ENCODE results near the gene ARHGAP24. TPM values are rescaled to one million over a fixed set of nuclear protein-coding genes. Genes with fewer than 3 reads are reported as not detected.

ARHGAP24 gene
- total and polyA plus RNA-seq, 7 donors: 0.46 to 40.4 (median 23.1) TPM

- no peak overlapping the region for H3K27ac ChIP-seq
- H3K27me3 ChIP-seq: no peaks in the 10 kb centered on the region
- no peak for DNase-seq
- intact Hi-C loops (cut with DNase I): no loop called here
- H3K36me3 ChIP-seq: no peaks in the 10 kb centered on the region
- WGBS, 2 donors: 20 to 70% methylated on average over 2 of the region's 2 CpGs
- TF ChIP-seq EP300 (IDR thresholded peaks at IDR 0.05) (no peak), POLR2A (IDR thresholded peaks at IDR 0.05) (no peak), POLR2AphosphoS5 (IDR thresholded peaks at IDR 0.05) (no peak), CTCF (IDR thresholded peaks at IDR 0.05) (no peak)
- no peaks in the 10 kb centered on the region for H3K9me3 ChIP-seq
- no peaks in the 10 kb centered on the region for H3K4me1 ChIP-seq
- no peak overlapping the region for H3K4me3 ChIP-seq
Observed at GRCh38 chr4:85937507-85937906, 462.6 kb downstream of the ARHGAP24 start.

- no peaks in the 10 kb centered on the region for H3K27me3 ChIP-seq
Observed at GRCh38 chr4:85938062-85938461, 463.1 kb downstream of the ARHGAP24 start.

GRCh38 chr4:85938902-85939301 lies 464.0 kb downstream of the ARHGAP24 start:
- no peaks in the 10 kb centered on the region for H3K36me3 ChIP-seq
- intact Hi-C loops (cut with DNase I): no loop called here
- TF ChIP-seq EP300 (IDR thresholded peaks at IDR 0.05) (no peak), POLR2A (IDR thresholded peaks at IDR 0.05) (no peak), POLR2AphosphoS5 (IDR thresholded peaks at IDR 0.05) (no peak), CTCF (IDR thresholded peaks at IDR 0.05) (no peak)
- no peaks in the 10 kb centered on the region for H3K9me3 ChIP-seq
- WGBS, 2 donors: 94 to 98% methylated on average over 2 of the region's 2 CpGs
- no peaks in the 10 kb centered on the region for H3K27me3 ChIP-seq
- H3K4me3 ChIP-seq: no peak overlapping the region
- H3K4me1 ChIP-seq: no peaks in the 10 kb centered on the region
- H3K27ac ChIP-seq: no peak overlapping the region
- no peak for DNase-seq

More at GRCh38 chr4:85938062-85938461, 463.1 kb downstream of the ARHGAP24 start:
- H3K27ac ChIP-seq: no peak overlapping the region
- DNase-seq: no peak
- no peaks in the 10 kb centered on the region for H3K9me3 ChIP-seq
- WGBS, 2 donors: 15 to 68% methylated on average over 5 of the region's 5 CpGs
- H3K4me1 ChIP-seq: no peaks in the 10 kb centered on the region
- no peak overlapping the region for H3K4me3 ChIP-seq
- intact Hi-C loops (cut with DNase I): no loop called here
- TF ChIP-seq POLR2A (IDR thresholded peaks at IDR 0.05) (no peak), POLR2AphosphoS5 (IDR thresholded peaks at IDR 0.05) (no peak), CTCF (IDR thresholded peaks at IDR 0.05) (no peak), EP300 (IDR thresholded peaks at IDR 0.05) (no peak)
- no peaks in the 10 kb centered on the region for H3K36me3 ChIP-seq

GRCh38 chr4:85939595-85939994 lies 464.6 kb downstream of the ARHGAP24 start:
- 94% methylated on average over 6 of the region's 6 CpGs for WGBS, 2 donors
- TF ChIP-seq POLR2A (IDR thresholded peaks at IDR 0.05) (no peak), EP300 (IDR thresholded peaks at IDR 0.05) (no peak), POLR2AphosphoS5 (IDR thresholded peaks at IDR 0.05) (no peak), CTCF (IDR thresholded peaks at IDR 0.05) (no peak)
- no peak overlapping the region for H3K27ac ChIP-seq

GRCh38 chr4:85940151-85940550 lies 465.2 kb downstream of the ARHGAP24 start:
- Histone ChIP-seq H3K4me1 (no peaks in the 10 kb centered on the region), H3K4me3 (no peak overlapping the region), H3K36me3 (no peaks in the 10 kb centered on the region), H3K27me3 (no peaks in the 10 kb centered on the region), H3K9me3 (no peaks in the 10 kb centered on the region), H3K27ac (no peak overlapping the region)
- TF ChIP-seq POLR2AphosphoS5 (IDR thresholded peaks at IDR 0.05) (no peak), EP300 (IDR thresholded peaks at IDR 0.05) (no peak), POLR2A (IDR thresholded peaks at IDR 0.05) (no peak), CTCF (IDR thresholded peaks at IDR 0.05) (no peak)
- intact Hi-C loops (cut with DNase I): no loop called here
- no peak for DNase-seq

More at GRCh38 chr4:85939595-85939994, 464.6 kb downstream of the ARHGAP24 start:
- Histone ChIP-seq H3K9me3 (no peaks in the 10 kb centered on the region), H3K27me3 (no peaks in the 10 kb centered on the region), H3K4me1 (no peaks in the 10 kb centered on the region), H3K36me3 (no peaks in the 10 kb centered on the region), H3K4me3 (no peak overlapping the region)
- DNase-seq: no peak
- intact Hi-C loops (cut with DNase I): no loop called here
